GM12892 (cell line): ENCODE results near the gene ZNF322.

ENCODE experiments used
- POLR2A ChIP-seq: IDR thresholded peaks from 2 replicates; pipeline ENCODE4 v1.6.1; 2011; ENCODE audit warnings: low read depth, low read length, control low read depth
- POLR2AphosphoS5 ChIP-seq: IDR thresholded peaks from 2 replicates; pipeline ENCODE4 v1.6.1; 2011; ENCODE audit warnings: low read depth, low read length, control low read depth

DNA sequence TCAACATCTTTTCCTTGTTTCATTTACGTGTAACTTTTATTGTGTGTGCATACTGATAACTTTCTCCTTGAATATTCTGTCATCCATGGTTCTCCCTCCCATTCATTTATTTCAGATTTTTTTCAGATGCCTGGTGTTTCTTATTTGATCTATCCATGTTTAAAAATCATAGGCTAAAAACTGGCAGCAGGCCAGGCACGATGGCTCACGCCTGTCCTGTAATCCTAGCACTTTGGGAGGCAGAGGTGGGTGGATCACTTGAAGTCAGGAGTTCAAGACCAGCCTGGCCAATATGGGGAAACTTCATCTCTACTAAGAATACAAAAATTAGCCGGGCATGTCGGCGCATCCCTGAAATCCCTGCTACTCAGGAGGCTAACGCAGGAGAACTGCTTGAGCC, 31.7 kb downstream of the ZNF322 start:
- TF ChIP-seq POLR2A = no peak
- TF ChIP-seq POLR2AphosphoS5 = no peak
